ELF-1 (cell line): ENCODE data around the gene GABRG3.
"Not testable (repeated sequence)": the region's sequence is repeated elsewhere in the genome, so short reads cannot be mapped to it uniquely, and the experiment has no call there.

Experiments
- DNase-seq: peaks from one replicate; pipeline ENCODE4 v3.0.0-alpha.2; 2016; ENCODE audit warnings: low read depth, low spot score

Gene GABRG3

GRCh38 chr15:26996250-26996649 is 25.3 kb downstream of the GABRG3 start:
- DNase-seq, result no peak

GRCh38 chr15:27003003-27003402 is 32.0 kb downstream of the GABRG3 start:
- not testable (repeated sequence) for DNase-seq

- DNase-seq, result not testable (repeated sequence)
Measured at GRCh38 chr15:27004226-27004625, 33.2 kb downstream of the GABRG3 start.

- DNase-seq, result peak; percentile 82
Measured at GRCh38 chr15:27017168-27017809, 46.3 kb downstream of the GABRG3 start.

- no peak for DNase-seq
Measured at GRCh38 chr15:27019687-27020086, 48.7 kb downstream of the GABRG3 start.

- no peak for DNase-seq
Measured at GRCh38 chr15:27025481-27025966, 54.5 kb downstream of the GABRG3 start.

- DNase-seq, result no peak
Measured at GRCh38 chr15:27027229-27027628, 56.2 kb downstream of the GABRG3 start.

- DNase-seq, result no peak
Measured at GRCh38 chr15:27028858-27029477, 58.0 kb downstream of the GABRG3 start.

GRCh38 chr15:27036210-27036609 is 65.2 kb downstream of the GABRG3 start:
- no peak for DNase-seq

- no peak for DNase-seq
Measured at GRCh38 chr15:27037501-27037900, 66.5 kb downstream of the GABRG3 start.

- DNase-seq, result no peak
Measured at GRCh38 chr15:27039152-27039551, 68.2 kb downstream of the GABRG3 start.

GRCh38 chr15:27042230-27042629 is 71.2 kb downstream of the GABRG3 start:
- DNase-seq, result no peak

- no peak for DNase-seq
Measured at GRCh38 chr15:27042646-27043045, 71.7 kb downstream of the GABRG3 start.

GRCh38 chr15:27043770-27044169 is 72.8 kb downstream of the GABRG3 start:
- no peak for DNase-seq

GRCh38 chr15:27045796-27046195 is 74.8 kb downstream of the GABRG3 start:
- DNase-seq, result no peak

- DNase-seq, result no peak
Measured at GRCh38 chr15:27046880-27047279, 75.9 kb downstream of the GABRG3 start.

GRCh38 chr15:27050163-27050562 is 79.2 kb downstream of the GABRG3 start:
- DNase-seq, result no peak

GRCh38 chr15:27054426-27054825 is 83.4 kb downstream of the GABRG3 start:
- DNase-seq, result no peak

GRCh38 chr15:27057904-27058645 is 87.1 kb downstream of the GABRG3 start:
- DNase-seq, result no peak

- no peak for DNase-seq
Measured at GRCh38 chr15:27058939-27059338, 88.0 kb downstream of the GABRG3 start.

- DNase-seq, result peak; percentile 73
Measured at GRCh38 chr15:27059610-27060202, 88.7 kb downstream of the GABRG3 start.

- DNase-seq, result no peak
Measured at GRCh38 chr15:27061739-27062138, 90.8 kb downstream of the GABRG3 start.
